Measurements from ENCODE around the gene RASAL3.

Gene RASAL3

GRCh38 chr19:15501596-15501995, 37.3 kb upstream of the RASAL3 start:
- no peak for TF ChIP-seq CTCF (IDR thresholded peaks at IDR 0.05)

GRCh38 chr19:15498910-15499309, 34.6 kb upstream of the RASAL3 start:
- no peak for TF ChIP-seq CTCF (IDR thresholded peaks at IDR 0.05)

- TF ChIP-seq CTCF (IDR thresholded peaks at IDR 0.05), result no peak
Measured at GRCh38 chr19:15498156-15498858, 34.0 kb upstream of the RASAL3 start.

- TF ChIP-seq CTCF (IDR thresholded peaks at IDR 0.05), result no peak
Measured at GRCh38 chr19:15495151-15495550, 30.8 kb upstream of the RASAL3 start.

- TF ChIP-seq CTCF (IDR thresholded peaks at IDR 0.05), result no peak
Measured at GRCh38 chr19:15488489-15489226, 24.3 kb upstream of the RASAL3 start.

GRCh38 chr19:15487038-15487437, 22.7 kb upstream of the RASAL3 start:
- no peak for TF ChIP-seq CTCF (IDR thresholded peaks at IDR 0.05)

GRCh38 chr19:15479391-15480345, 15.3 kb upstream of the RASAL3 start, which contains the start of gene PGLYRP2:
PGLYRP2 (minus strand) TSS chr19:15479501; CDS start chr19:15479371, 130 bp downstream.
- peak; percentile 64 for TF ChIP-seq CTCF (IDR thresholded peaks at IDR 0.05)
